Skeletal muscle tissue (tissue), 4 donors: ENCODE data around the gene TERF2IP. TPM values are rescaled to one million over a fixed set of nuclear protein-coding genes. Genes with fewer than 3 reads are reported as not detected.

Experiments used
- H3K27ac ChIP-seq: one replicate; pipeline ENCODE4 v1.7.0; 2013; ENCODE audit warnings: mild to moderate bottlenecking, low read depth, low read length, inconsistent platforms
- H3K27me3 ChIP-seq, 3 donors: one replicate each; pipeline ENCODE4 v1.7.0; 2013; ENCODE audit warnings: low read length in 3 of 3; ENCODE audit not compliant: control insufficient read depth in 3 of 3, insufficient read depth in 3 of 3
- H3K36me3 ChIP-seq, 3 donors: one replicate each; pipeline ENCODE4 v1.7.0; 2013; ENCODE audit warnings: low read length in 3 of 3; ENCODE audit not compliant: control insufficient read depth in 3 of 3, insufficient read depth in 3 of 3
- H3K4me1 ChIP-seq, 3 donors: one replicate each; pipeline ENCODE4 v1.7.0; 2013; ENCODE audit warnings: low read length in 3 of 3, mild to moderate bottlenecking in 3 of 3; ENCODE audit not compliant: control insufficient read depth in 3 of 3, insufficient read depth in 3 of 3
- H3K4me3 ChIP-seq, 3 donors: one replicate each; pipeline ENCODE4 v1.7.0; 2013; ENCODE audit warnings: low read length in 3 of 3
- H3K9ac ChIP-seq, 3 donors: one replicate each; pipeline ENCODE4 v1.7.0; 2013; ENCODE audit warnings: low read length in 3 of 3, mild to moderate bottlenecking in 3 of 3, moderate library complexity in 2 of 3, low read depth in 1 of 3
- H3K9me3 ChIP-seq, 3 donors: one replicate each; pipeline ENCODE4 v1.7.0; 2013; ENCODE audit warnings: low read length in 3 of 3; ENCODE audit not compliant: control insufficient read depth in 3 of 3
- total RNA-seq: library from RNA; depleted of rRNA; stranded (reverse); fragments of >200 nt; gene quantifications from one replicate; pipeline ENCODE4 v1.2.3, GENCODE V29; 2014
- donor health status: Osteomylitis.

TERF2IP gene
- total RNA-seq, 1 donor from 2014 or later: 51.7 TPM

- H3K4me1 ChIP-seq: no peaks in the 10 kb centered on the region
- H3K9me3 ChIP-seq: no peaks in the 10 kb centered on the region
- H3K4me3 ChIP-seq: no peak overlapping the region
- no peak overlapping the region for H3K27ac ChIP-seq
- peaks cover 74 to 83% (median 81%) of the 10 kb centered on the region in 3 donors for H3K36me3 ChIP-seq
- no peaks in the 10 kb centered on the region for H3K27me3 ChIP-seq
- no peak overlapping the region for H3K9ac ChIP-seq
Observed at GRCh38 chr16:75630052-75630451, 17.5 kb upstream of the TERF2IP start.

GRCh38 chr16:75632857-75633256 is 14.7 kb upstream of the TERF2IP start:
- Histone ChIP-seq H3K4me1 (no peaks in the 10 kb centered on the region), H3K9me3 (no peaks in the 10 kb centered on the region), H3K4me3 (no peak overlapping the region), H3K27me3 (no peaks in the 10 kb centered on the region), H3K27ac (no peak overlapping the region), H3K36me3 (peaks cover 73 to 83% (median 81%) of the 10 kb centered on the region in 3 donors), H3K9ac (no peak overlapping the region)

DNA sequence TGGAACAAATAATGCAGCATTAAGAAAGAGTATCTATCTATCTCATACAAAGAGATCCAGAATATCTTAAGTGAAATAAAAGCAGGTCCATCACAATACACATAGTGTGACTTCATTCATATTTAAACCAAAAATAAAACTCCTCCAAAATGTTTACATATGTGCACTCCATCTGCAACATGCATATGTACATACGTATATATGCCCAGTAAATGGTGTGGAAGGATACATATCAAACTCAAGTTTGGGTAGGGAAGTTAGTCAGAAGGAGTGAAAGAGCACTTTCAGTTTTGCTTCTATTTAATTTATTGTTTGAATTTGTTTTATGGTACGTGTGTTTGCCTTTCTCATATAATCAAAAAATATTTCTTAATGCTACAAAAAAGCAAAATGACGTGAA is 12.5 kb upstream of the TERF2IP start:
- H3K9me3 ChIP-seq: no peaks in the 10 kb centered on the region
- peaks cover 56 to 74% (median 70%) of the 10 kb centered on the region in 3 donors for H3K36me3 ChIP-seq
- no peaks in the 10 kb centered on the region for H3K4me1 ChIP-seq
- no peak overlapping the region for H3K4me3 ChIP-seq
- H3K27me3 ChIP-seq: no peaks in the 10 kb centered on the region
- H3K9ac ChIP-seq: no peak overlapping the region
- H3K27ac ChIP-seq: no peak overlapping the region

- Histone ChIP-seq H3K27me3 (no peaks in the 10 kb centered on the region), H3K27ac (no peak overlapping the region), H3K9ac (no peak overlapping the region), H3K36me3 (peaks cover 46 to 65% (median 64%) of the 10 kb centered on the region in 3 donors), H3K9me3 (no peaks in the 10 kb centered on the region), H3K4me1 (peaks cover 9 to 11% (median 10%) of the 10 kb centered on the region in 3 donors), H3K4me3 (no peak overlapping the region)
Observed at GRCh38 chr16:75640598-75640997, 7.0 kb upstream of the TERF2IP start.

DNA sequence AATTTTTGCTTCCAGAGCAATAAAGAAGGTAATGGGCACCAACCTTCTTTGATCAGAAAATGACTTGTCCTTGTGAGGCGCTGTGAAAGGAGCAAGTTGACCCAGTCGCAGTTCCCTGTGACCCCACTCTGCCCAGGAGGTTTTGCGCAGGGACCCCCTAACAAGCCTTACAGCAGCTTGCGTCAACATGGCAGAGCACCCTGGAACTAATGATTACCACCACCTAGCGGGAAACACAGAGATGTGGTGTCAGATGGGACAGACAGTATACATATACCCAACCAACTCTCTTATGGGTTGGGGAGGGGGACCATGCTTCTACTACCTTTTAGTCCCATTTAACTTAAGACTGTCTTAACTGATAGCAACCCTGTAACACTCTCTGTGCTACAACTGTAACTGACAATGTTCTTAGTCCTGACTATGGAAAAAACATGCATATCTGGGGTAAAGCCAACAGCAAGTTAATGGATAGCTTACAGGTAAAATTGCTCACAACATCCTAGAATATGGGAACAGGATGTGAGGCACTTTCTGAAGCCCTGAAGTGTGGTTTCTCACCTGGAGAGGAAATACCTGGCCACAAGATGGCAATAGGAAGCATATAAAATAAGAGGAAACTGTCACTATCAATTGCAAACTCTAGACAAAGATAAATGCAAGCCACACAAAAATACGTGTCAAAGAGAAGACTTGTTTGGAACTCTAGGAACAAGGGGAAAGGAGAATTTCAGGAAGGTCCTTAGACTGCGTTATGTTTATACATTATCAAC is 3.1 kb upstream of the TERF2IP start:
- peaks cover 34 to 46% (median 36%) of the 10 kb centered on the region in 3 donors for H3K36me3 ChIP-seq
- H3K4me3 ChIP-seq: no peak overlapping the region
- no peaks in the 10 kb centered on the region for H3K27me3 ChIP-seq
- no peak overlapping the region for H3K9ac ChIP-seq
- no peak overlapping the region for H3K27ac ChIP-seq
- peaks cover 20 to 27% (median 20%) of the 10 kb centered on the region in 3 donors for H3K4me1 ChIP-seq
- no peaks in the 10 kb centered on the region for H3K9me3 ChIP-seq

- Histone ChIP-seq H3K4me1 (peaks cover 35 to 48% (median 41%) of the 10 kb centered on the region in 3 donors), H3K36me3 (peaks cover 14 to 21% (median 18%) of the 10 kb centered on the region in 3 donors), H3K4me3 (peak overlapping the region; percentile 91 to 99 (median 96)), H3K27ac (peak overlapping the region; percentile 98), H3K27me3 (no peaks in the 10 kb centered on the region), H3K9ac (peak overlapping the region; percentile 99), H3K9me3 (no peaks in the 10 kb centered on the region)
Observed at GRCh38 chr16:75647112-75647491, 471 bp upstream of the TERF2IP start.

DNA sequence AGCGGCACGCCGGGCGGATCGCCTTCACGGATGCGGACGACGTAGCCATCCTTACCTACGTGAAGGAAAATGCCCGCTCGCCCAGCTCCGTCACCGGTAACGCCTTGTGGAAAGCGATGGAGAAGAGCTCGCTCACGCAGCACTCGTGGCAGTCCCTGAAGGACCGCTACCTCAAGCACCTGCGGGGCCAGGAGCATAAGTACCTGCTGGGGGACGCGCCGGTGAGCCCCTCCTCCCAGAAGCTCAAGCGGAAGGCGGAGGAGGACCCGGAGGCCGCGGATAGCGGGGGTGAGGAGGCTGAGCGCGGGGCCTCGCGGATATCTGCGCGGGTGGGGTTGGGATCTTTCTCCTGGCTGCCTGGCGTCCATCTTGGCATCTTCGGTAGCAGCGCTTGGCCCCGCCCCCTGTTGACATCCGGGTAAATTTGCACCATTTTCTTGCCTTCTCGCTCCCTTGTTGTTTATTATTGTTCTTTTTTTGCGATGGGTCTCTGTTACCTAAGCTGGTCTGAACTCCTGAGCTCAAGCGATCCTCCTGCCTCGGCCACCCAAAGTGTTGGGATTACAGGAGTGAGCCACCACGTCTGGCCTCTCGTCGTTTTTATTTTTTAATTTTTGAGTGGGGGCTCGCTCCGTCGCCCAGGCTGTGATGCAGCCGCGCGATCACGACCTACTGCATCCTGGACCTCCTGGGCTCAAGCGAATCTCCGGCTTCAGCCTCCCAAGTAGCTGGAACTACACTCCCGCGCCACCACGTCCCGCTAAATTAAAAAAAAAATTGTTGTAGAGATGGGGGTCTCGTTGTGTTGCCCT is 898 bp downstream of the TERF2IP start:
- Histone ChIP-seq H3K9ac (peak overlapping the region; percentile 99), H3K4me1 (peaks cover 37 to 50% (median 41%) of the 10 kb centered on the region in 3 donors), H3K36me3 (peaks cover 8 to 18% (median 15%) of the 10 kb centered on the region in 3 donors)

DNA sequence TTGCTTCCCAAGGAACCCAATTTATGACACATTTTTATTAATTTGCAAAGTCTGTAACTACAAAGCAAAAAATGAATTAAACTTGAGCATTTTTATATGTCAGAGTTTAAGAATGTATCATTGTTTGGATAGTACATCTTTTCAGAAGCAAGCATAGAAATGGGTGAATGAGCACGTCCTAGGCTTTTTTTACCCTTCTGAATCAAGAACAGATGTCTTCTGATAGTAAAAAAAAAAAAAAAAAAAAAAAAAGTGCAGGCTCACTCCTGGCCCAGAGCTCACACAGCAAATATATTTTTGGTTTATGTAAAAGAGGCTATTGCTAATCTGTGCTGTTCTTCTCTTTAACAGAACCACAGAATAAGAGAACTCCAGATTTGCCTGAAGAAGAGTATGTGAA is 6.3 kb downstream of the TERF2IP start:
- no peaks in the 10 kb centered on the region for H3K27me3 ChIP-seq
- peaks cover 19 to 22% (median 21%) of the 10 kb centered on the region in 3 donors for H3K4me1 ChIP-seq
- H3K27ac ChIP-seq: no peak overlapping the region
- H3K36me3 ChIP-seq: peaks cover 25 to 40% (median 38%) of the 10 kb centered on the region in 3 donors
- no peak overlapping the region for H3K9ac ChIP-seq
- no peak overlapping the region for H3K4me3 ChIP-seq
- H3K9me3 ChIP-seq: no peaks in the 10 kb centered on the region

More for the DNA sequence above, 898 bp downstream of the TERF2IP start:
- H3K27me3 ChIP-seq: no peaks in the 10 kb centered on the region
- H3K4me3 ChIP-seq: peak overlapping the region; percentile 91 to 99 (median 96)
- peak overlapping the region; percentile 98 for H3K27ac ChIP-seq
- no peaks in the 10 kb centered on the region for H3K9me3 ChIP-seq

DNA sequence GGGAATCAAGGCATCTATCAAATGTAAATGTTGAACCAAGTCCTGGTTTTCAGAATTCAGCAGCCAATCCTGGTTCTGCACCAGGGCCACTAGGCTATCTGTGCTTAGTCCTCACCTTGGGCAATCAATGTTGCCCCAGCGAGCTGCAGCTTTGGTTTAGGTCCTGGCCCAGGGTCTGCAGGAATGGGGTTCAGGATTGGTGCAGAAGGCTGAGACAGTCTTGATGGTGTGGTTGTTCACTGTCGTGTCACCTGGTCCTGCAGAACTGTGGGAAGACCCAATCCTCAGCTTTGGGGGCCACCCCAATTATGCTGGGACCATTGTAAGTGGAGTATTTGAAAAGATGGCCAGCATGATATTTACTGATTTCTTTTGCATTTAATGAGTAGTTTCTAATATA is 10.6 kb downstream of the TERF2IP start:
- no peaks in the 10 kb centered on the region for H3K9me3 ChIP-seq
- H3K27ac ChIP-seq: no peak overlapping the region
- H3K4me3 ChIP-seq: no peak overlapping the region
- peaks cover 25 to 42% (median 40%) of the 10 kb centered on the region in 3 donors for H3K36me3 ChIP-seq
- no peak overlapping the region for H3K9ac ChIP-seq
- H3K4me1 ChIP-seq: peaks cover 0 to 9% (median 0%) of the 10 kb centered on the region in 3 donors
- H3K27me3 ChIP-seq: no peaks in the 10 kb centered on the region

DNA sequence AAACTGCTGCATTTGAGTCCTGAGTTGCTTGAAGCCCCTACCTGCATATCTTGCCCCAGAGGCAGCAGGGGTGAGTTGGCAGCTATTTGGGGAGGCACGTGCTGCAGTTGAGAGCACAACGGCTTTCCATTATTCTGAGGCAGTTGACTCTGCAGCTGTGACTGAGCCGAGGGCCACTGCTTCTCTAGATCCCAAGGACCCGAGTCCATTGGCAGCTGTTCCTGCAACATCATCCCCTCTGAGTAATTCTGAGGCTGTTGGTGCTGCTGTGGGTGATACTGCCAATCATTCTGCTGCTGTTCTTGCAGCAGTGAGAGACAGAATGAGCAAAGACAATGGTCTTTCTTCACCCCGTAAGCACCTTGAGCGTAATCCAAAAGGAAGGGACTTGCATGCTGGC is 12.7 kb downstream of the TERF2IP start:
- no peak overlapping the region for H3K27ac ChIP-seq
- H3K9me3 ChIP-seq: no peaks in the 10 kb centered on the region
- H3K27me3 ChIP-seq: no peaks in the 10 kb centered on the region
- H3K9ac ChIP-seq: no peak overlapping the region
- H3K4me1 ChIP-seq: peaks cover 0 to 5% (median 0%) of the 10 kb centered on the region in 3 donors
- peaks cover 21 to 33% (median 31%) of the 10 kb centered on the region in 3 donors for H3K36me3 ChIP-seq
- no peak overlapping the region for H3K4me3 ChIP-seq
